Pancreas (tissue), 10 donors: ENCODE data around the gene NXPH1. TPM values are rescaled to one million over a fixed set of nuclear protein-coding genes. Genes with fewer than 3 reads are reported as not detected.

Source experiments
- ATAC-seq, 4 donors: fragments of 200-7000 bp; cut with Tn5 transposase; one replicate each; pipeline versions ENCODE4 v1.8.0 to v1.9.1; 2020; ENCODE audit warnings: mild to moderate bottlenecking in 4 of 4, moderate library complexity in 4 of 4
- DNase-seq, 6 donors: peaks; one replicate each; pipeline ENCODE4 v3.0.0-alpha.2; 2020
- FAIRE-seq: peaks from 2 replicates; lab custom pipeline; 2012; peaks lifted over from hg19 to GRCh38; lab: Jason Lieb, UNC
- H3K27ac ChIP-seq, 4 donors: fragments of 200-600 bp; sonication (generic); 1 replicate in 3 of 4; 2 replicates in 1 of 4; pipeline versions ENCODE4 v1.5.0 to v1.8.0; 2020
- H3K27me3 ChIP-seq, 4 donors: fragments of 200-600 bp; one replicate each; pipeline ENCODE4 v1.8.0; 2021
- H3K36me3 ChIP-seq, 3 donors: fragments of 200-600 bp; sonication (generic) in 1 of 3; one replicate each; pipeline versions ENCODE4 v1.5.0 to v1.8.0; 2020 to 2021
- H3K4me1 ChIP-seq, 3 donors: fragments of 200-600 bp; one replicate each; pipeline ENCODE4 v1.8.0; 2021
- H3K4me3 ChIP-seq, 4 donors: fragments of 200-600 bp; sonication (generic) in 2 of 4; one replicate each; pipeline versions ENCODE4 v1.5.0 to v1.8.0; 2020 to 2021
- H3K9me3 ChIP-seq, 4 donors: fragments of 200-600 bp; one replicate each; pipeline ENCODE4 v1.8.0; 2021
- WGBS, 2 donors: extraction: QIAGEN DNeasy Blood & Tissue Kit; methylation state at CpG; one replicate each; pipeline ENCODE4 v1.1.7; 2013; 5-methylcytosine and 5-hydroxymethylcytosine counted together
- intact Hi-C, 3 donors: fragments of 100-400 bp; cut with DNase I; formaldehyde crosslinking; loops; one replicate each; pipeline versions ENCODE4 v1.11.1 to v1.14.2; 2022
- polyA plus RNA-seq, 2 donors: library from polyadenylated mRNA; stranded (reverse); fragments of 200-250 nt; gene quantifications; one replicate each; pipeline ENCODE4 v1.2.3, GENCODE V29; 2013
- total RNA-seq, 6 donors: library from RNA; stranded (reverse); fragmentation: NEBNext Ultra II Directional in 4 of 6; extraction: Animal tissue kit (Norgen Biotek cat#: 25700) in 4 of 6; gene quantifications; one replicate each; pipeline versions ENCODE4 v1.2.1 to v1.2.4, GENCODE V29; 2021 to 2023
- TF ChIP-seq, protein P1 (sequence below), 4 donors: fragments of 200-600 bp; sonication (generic) in 3 of 4; IDR thresholded peaks; one replicate each; pipeline versions ENCODE4 v1.5.0 to v1.8.0; 2021; ENCODE audit warnings: antibody characterized with exemption in 4 of 4
- donor health status: healthy with polysubstance abuse.
- donor health status: DM: no; HTN: no; CAD: no; lungs with moderate emphysema.
- donor health status: DM: no; HTN: no; CAD: no.
- donor health status: control.
- donor health status: control.
- donor health status: Bipolar disorder and iron deficiency.
- donor health status: DM: yes; HTN: yes; CAD: no.
- donor health status: DM: no; HTN: no; CAD: no.
- donor health status: DM: no; HTN: no; CAD: no.
- donor health status: DM: yes; HTN: yes; CAD: no.

Gene NXPH1
- total and polyA plus RNA-seq, 8 donors = not detected

DNA sequence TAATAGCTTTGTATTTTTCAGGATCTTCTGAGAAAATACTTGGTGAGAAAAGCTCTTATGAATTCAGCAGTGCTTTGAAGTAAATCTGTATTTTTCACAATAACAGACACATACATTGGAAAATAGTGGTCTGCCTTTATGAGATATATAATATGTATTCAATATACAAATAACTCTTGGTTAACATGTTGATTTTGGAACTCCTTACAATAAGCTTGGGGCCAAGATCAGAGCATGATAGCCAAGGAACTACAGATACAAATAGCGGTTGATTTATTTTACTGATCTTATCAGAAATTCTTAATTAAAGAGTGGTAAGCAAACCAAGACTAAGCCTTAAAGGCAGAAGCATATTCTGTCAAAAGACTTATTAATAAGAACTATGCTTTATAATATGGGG is 24.5 kb upstream of the NXPH1 start:
- Histone ChIP-seq H3K27me3 (no peaks in the 10 kb centered on the region), H3K4me3 (no peak overlapping the region), H3K9me3 (no peaks in the 10 kb centered on the region), H3K36me3 (no peaks in the 10 kb centered on the region), H3K4me1 (no peaks in the 10 kb centered on the region), H3K27ac (no peak overlapping the region)
- TF ChIP-seq, protein P1, sequence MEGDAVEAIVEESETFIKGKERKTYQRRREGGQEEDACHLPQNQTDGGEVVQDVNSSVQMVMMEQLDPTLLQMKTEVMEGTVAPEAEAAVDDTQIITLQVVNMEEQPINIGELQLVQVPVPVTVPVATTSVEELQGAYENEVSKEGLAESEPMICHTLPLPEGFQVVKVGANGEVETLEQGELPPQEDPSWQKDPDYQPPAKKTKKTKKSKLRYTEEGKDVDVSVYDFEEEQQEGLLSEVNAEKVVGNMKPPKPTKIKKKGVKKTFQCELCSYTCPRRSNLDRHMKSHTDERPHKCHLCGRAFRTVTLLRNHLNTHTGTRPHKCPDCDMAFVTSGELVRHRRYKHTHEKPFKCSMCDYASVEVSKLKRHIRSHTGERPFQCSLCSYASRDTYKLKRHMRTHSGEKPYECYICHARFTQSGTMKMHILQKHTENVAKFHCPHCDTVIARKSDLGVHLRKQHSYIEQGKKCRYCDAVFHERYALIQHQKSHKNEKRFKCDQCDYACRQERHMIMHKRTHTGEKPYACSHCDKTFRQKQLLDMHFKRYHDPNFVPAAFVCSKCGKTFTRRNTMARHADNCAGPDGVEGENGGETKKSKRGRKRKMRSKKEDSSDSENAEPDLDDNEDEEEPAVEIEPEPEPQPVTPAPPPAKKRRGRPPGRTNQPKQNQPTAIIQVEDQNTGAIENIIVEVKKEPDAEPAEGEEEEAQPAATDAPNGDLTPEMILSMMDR (IDR thresholded peaks at IDR 0.05) = no peak
- WGBS, 2 donors = 64 to 66% methylated on average over 1 of the region's 1 CpG
- intact Hi-C loops = no loop called here
- no peak for ATAC-seq
- no peak for DNase-seq
- FAIRE-seq = no peak

DNA sequence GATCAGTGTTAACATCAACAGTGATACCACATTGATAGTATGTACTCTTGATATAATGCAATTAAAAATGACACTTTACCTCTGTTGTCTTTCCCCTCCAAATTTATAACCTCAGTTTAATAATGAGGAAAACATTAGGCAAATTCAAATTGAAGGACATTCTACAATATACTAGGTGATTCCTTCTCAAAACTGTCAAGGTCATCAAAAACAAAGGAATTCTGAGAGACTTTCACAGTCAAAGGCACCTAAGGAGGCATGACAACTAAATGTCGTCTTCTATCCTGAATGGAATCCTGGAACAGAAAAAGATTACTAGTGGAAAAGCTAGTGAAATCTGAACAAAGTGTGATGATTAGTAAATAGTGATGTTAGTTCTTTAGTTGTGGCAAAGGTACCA is 22.3 kb upstream of the NXPH1 start:
- no peak overlapping the region for H3K4me3 ChIP-seq
- H3K4me1 ChIP-seq = no peaks in the 10 kb centered on the region
- FAIRE-seq = no peak
- no peak overlapping the region for H3K27ac ChIP-seq
- no peak for ATAC-seq
- no peaks in the 10 kb centered on the region for H3K9me3 ChIP-seq
- H3K36me3 ChIP-seq = no peaks in the 10 kb centered on the region
- no peak for DNase-seq
- H3K27me3 ChIP-seq = no peaks in the 10 kb centered on the region
- TF ChIP-seq, protein P1 (IDR thresholded peaks at IDR 0.05) = no peak
- intact Hi-C loops = no loop called here
- 47 to 63% methylated on average over 1 of the region's 1 CpG for whole genome bisulfite sequencing, 2 donors

DNA sequence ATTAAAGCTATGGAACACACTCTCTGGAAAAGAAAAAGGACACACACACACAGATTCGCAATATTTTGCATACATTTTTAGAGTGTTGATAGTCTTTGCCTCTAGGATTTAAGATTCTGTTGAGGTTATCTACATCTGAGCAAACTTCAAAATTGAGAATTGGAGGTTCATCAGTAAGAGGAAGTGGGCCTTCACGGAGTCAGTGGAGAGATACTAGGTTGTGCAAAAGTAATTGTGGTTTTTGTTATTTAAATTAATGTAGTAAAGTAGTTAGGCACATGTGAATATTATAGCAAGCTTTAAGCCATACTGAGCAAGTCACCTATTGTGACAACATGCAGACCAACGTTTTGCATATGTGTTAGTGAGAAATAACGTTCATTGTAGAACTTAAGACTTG is 19.8 kb upstream of the NXPH1 start:
- intact Hi-C loops = no loop called here
- Histone ChIP-seq H3K27me3 (no peaks in the 10 kb centered on the region), H3K4me3 (no peak overlapping the region), H3K9me3 (no peaks in the 10 kb centered on the region), H3K4me1 (no peaks in the 10 kb centered on the region), H3K36me3 (no peaks in the 10 kb centered on the region), H3K27ac (no peak overlapping the region)
- DNase-seq (no peak), FAIRE-seq (no peak), ATAC-seq (no peak)
- 57 to 65% methylated on average over 4 of the region's 4 CpGs for WGBS, 2 donors
- TF ChIP-seq, protein P1 (IDR thresholded peaks at IDR 0.05) = no peak

DNA sequence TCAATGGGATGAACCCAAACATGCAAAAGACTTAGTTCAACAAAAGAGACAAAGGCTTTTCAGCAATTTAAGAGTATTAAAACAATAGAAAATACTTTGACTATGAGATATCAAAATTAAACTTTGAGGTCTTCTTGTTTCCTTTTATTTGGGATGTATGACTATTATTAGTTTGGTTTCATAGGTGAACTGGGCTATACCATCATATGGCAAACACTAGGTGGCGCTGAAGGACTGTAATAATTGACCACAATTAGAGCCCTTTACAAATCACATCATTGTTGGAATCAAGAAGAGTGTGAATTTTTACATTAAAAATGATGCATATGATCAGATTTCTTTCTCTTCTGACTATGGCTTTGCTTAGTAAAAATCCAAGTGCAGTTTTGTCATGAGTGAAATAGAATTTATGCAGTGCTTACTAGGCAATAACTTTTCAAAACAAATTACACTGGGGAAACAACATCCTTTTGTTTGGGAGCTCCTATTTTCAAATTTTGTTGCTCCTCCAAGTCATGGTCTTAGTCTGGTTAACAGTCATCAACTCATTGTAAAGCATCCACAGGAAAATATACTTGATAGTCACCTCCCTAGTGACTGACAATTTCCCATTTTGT is 14.7 kb upstream of the NXPH1 start:
- FAIRE-seq = peak; percentile 78
- Histone ChIP-seq H3K36me3 (no peaks in the 10 kb centered on the region), H3K4me3 (no peak overlapping the region), H3K27ac (no peak overlapping the region), H3K27me3 (no peaks in the 10 kb centered on the region), H3K4me1 (no peaks in the 10 kb centered on the region), H3K9me3 (no peaks in the 10 kb centered on the region)
- TF ChIP-seq, protein P1 (IDR thresholded peaks at IDR 0.05) = peak; percentile 41 to 60 (median 52)
- ATAC-seq = peak; percentile 48 to 79 (median 77)
- peak in 3 of 6 donors; percentile 27 to 57 (median 53) for DNase-seq
- WGBS, 2 donors = 0% methylated on average over 1 of the region's 1 CpG
- intact Hi-C loops = no loop called here

DNA sequence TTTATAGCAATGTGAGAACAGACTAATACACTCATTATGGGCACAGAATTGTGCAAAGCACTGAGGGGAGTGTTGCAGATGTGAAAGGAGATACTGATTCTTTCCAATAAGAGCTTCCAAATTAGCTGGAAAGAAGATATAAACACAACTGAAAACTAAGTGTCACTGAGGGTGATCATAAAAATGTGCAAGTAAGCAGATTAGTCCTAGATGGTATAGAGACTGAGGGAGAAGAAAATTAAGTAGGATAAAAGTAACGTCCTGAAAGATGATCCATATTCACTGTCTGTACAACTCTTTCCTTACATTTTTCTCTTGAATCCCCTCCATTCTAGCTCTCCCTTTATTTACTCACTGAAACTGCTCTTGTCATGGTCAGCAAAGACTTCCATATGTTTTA is 11.2 kb upstream of the NXPH1 start:
- no peak for ATAC-seq
- Histone ChIP-seq H3K27me3 (no peaks in the 10 kb centered on the region), H3K4me3 (no peak overlapping the region), H3K4me1 (no peaks in the 10 kb centered on the region), H3K27ac (no peak overlapping the region), H3K36me3 (no peaks in the 10 kb centered on the region), H3K9me3 (no peaks in the 10 kb centered on the region)
- intact Hi-C loops = no loop called here
- DNase-seq = no peak
- WGBS, 2 donors = 35 to 61% methylated on average over 1 of the region's 1 CpG
- no peak for FAIRE-seq
- TF ChIP-seq, protein P1 (IDR thresholded peaks at IDR 0.05) = no peak
